Ramos (cell line): ENCODE measurements around the gene CD1E.
"Not testable (repeated sequence)": the region's sequence is repeated elsewhere in the genome, so short reads cannot be mapped to it uniquely, and the experiment has no call there.

ENCODE experiments used
- in situ Hi-C: fragments of 300-500 bp; cut with MboI; formaldehyde crosslinking; loops from one replicate; pipeline ENCODE4 v1.14.3; 2022; ENCODE audit warnings: low sequenced_read_pairs; ENCODE audit not compliant: unreplicated experiment

The CD1E gene

GRCh38 chr1:158353303-158354075, at the start of gene CD1E:
Gene CD1E, plus strand, starts transcription at chr1:158353894. Its CDS starts 95 bp downstream, at chr1:158353989.
- in situ Hi-C loops, result no loop called here

GRCh38 chr1:158310623-158311022, 43.1 kb upstream of the CD1E start:
- in situ Hi-C loops, result no loop called here

- in situ Hi-C loops, result no loop called here
These were observed 42.6 kb upstream of the CD1E start for GRCh38 chr1:158311066-158311465.

GRCh38 chr1:158323866-158324265, 29.8 kb upstream of the CD1E start:
- in situ Hi-C loops, result no loop called here

- in situ Hi-C loops, result no loop called here
These were observed 29.3 kb upstream of the CD1E start for GRCh38 chr1:158324395-158324794.

GRCh38 chr1:158327481-158327880, 26.2 kb upstream of the CD1E start:
- in situ Hi-C loops, result no loop called here

- in situ Hi-C loops, result no loop called here
These were observed 25.3 kb upstream of the CD1E start for GRCh38 chr1:158328426-158328825.

GRCh38 chr1:158329300-158329699, 24.4 kb upstream of the CD1E start:
- in situ Hi-C loops, result no loop called here

- in situ Hi-C loops, result loop anchor here (10.0 kb wide), 1 partner anchor 125 kb away; no protein-coding TSS in a partner anchor
These were observed 24.0 kb upstream of the CD1E start for GRCh38 chr1:158329733-158330132.

- in situ Hi-C loops, result loop anchor here (10.0 kb wide), 1 partner anchor 126 kb away; no protein-coding TSS in a partner anchor
These were observed 23.1 kb upstream of the CD1E start for GRCh38 chr1:158330391-158331105.

GRCh38 chr1:158331106-158331425, 22.6 kb upstream of the CD1E start:
- in situ Hi-C loops, result loop anchor here (10.0 kb wide), 1 partner anchor 126 kb away; no protein-coding TSS in a partner anchor

- in situ Hi-C loops, result loop anchor here (10.0 kb wide), 1 partner anchor 127 kb away; no protein-coding TSS in a partner anchor
These were observed 22.1 kb upstream of the CD1E start, which contains the start of gene CD1B for GRCh38 chr1:158331481-158332150. Gene CD1B, minus strand, starts transcription at chr1:158331531. Its CDS starts 108 bp downstream, at chr1:158331423.

GRCh38 chr1:158333405-158334155, 20.1 kb upstream of the CD1E start:
- in situ Hi-C loops, result loop anchor here (10.0 kb wide), 1 partner anchor 129 kb away; no protein-coding TSS in a partner anchor

- in situ Hi-C loops, result loop anchor here (10.0 kb wide), 1 partner anchor 130 kb away; no protein-coding TSS in a partner anchor
These were observed 19.0 kb upstream of the CD1E start for GRCh38 chr1:158334526-158335212.

- in situ Hi-C loops, result loop anchor here (10.0 kb wide), 1 partner anchor 130 kb away; no protein-coding TSS in a partner anchor
These were observed 18.5 kb upstream of the CD1E start for GRCh38 chr1:158335213-158335532.

GRCh38 chr1:158336413-158336812, 17.3 kb upstream of the CD1E start:
- in situ Hi-C loops, result loop anchor here (10.0 kb wide), 1 partner anchor 132 kb away; no protein-coding TSS in a partner anchor

GRCh38 chr1:158348946-158349345, 4.7 kb upstream of the CD1E start:
- in situ Hi-C loops, result not testable (repeated sequence)

- in situ Hi-C loops, result no loop called here
These were observed 561 bp downstream of the CD1E start for GRCh38 chr1:158354255-158354654.

GRCh38 chr1:158355773-158356285, 2.1 kb downstream of the CD1E start:
- in situ Hi-C loops, result no loop called here
